DND-41 (cell line): Measurements from ENCODE around the gene LMOD2.

Experiments used
- ATAC-seq: fragments of 200-7000 bp; cut with Tn5 transposase; 3 replicates; pipeline ENCODE4 v1.9.1; 2021; ENCODE audit warnings: low read depth; ENCODE audit not compliant: insufficient read depth
- DNase-seq: peaks from one replicate; pipeline ENCODE4 v3.0.0-alpha.2; 2020
- H2AFZ ChIP-seq: 2 replicates; pipeline ENCODE4 v1.6.0; 2012; ENCODE audit warnings: low read depth, low read length
- H3K27ac ChIP-seq: 2 replicates; pipeline ENCODE4 v1.5.1; 2012; ENCODE audit warnings: low read length, inconsistent platforms
- H3K27me3 ChIP-seq: fragments of 200-600 bp; sonication (generic); 2 replicates; pipeline ENCODE4 v1.6.0; 2012; ENCODE audit warnings: low read length, mild to moderate bottlenecking, inconsistent platforms; ENCODE audit not compliant: insufficient read depth, poor library complexity
- H3K36me3 ChIP-seq: 2 replicates; pipeline ENCODE4 v1.5.1; 2012; ENCODE audit warnings: low read length, inconsistent platforms; ENCODE audit not compliant: insufficient read depth
- H3K4me1 ChIP-seq: 2 replicates; pipeline ENCODE4 v1.5.1; 2012; ENCODE audit warnings: mild to moderate bottlenecking, low read length; ENCODE audit not compliant: insufficient read depth
- H3K4me2 ChIP-seq: 2 replicates; pipeline ENCODE4 v1.6.0; 2012; ENCODE audit warnings: mild to moderate bottlenecking, moderate library complexity, low read length, inconsistent platforms; ENCODE audit not compliant: insufficient read depth
- H3K4me3 ChIP-seq, 2 experiments: fragments of 200-600 bp in 1 of 2; shearing (Covaris generic) in 1 of 2; 2 replicates each; pipeline ENCODE4 v1.5.1; 2012 to 2016; ENCODE audit warnings: inconsistent platforms in 2 of 2, low read length in 2 of 2, mild to moderate bottlenecking in 2 of 2, low read depth in 1 of 2, moderate library complexity in 1 of 2
- H3K79me2 ChIP-seq: 2 replicates; pipeline ENCODE4 v1.6.0; 2012; ENCODE audit warnings: low read length, inconsistent platforms; ENCODE audit not compliant: insufficient read depth
- H3K9ac ChIP-seq: 2 replicates; pipeline ENCODE4 v1.6.0; 2012; ENCODE audit warnings: low read depth, mild to moderate bottlenecking, inconsistent platforms, low read length, moderate library complexity
- H3K9me3 ChIP-seq: 2 replicates; pipeline ENCODE4 v1.5.1; 2012; ENCODE audit warnings: low read length, moderate library complexity, mild to moderate bottlenecking, inconsistent platforms; ENCODE audit not compliant: insufficient read depth, severe bottlenecking
- H4K20me1 ChIP-seq: 2 replicates; pipeline ENCODE4 v1.6.0; 2012; ENCODE audit warnings: low read length; ENCODE audit not compliant: insufficient read depth
- EZH2 ChIP-seq: IDR thresholded peaks from 3 replicates; pipeline ENCODE4 v1.6.1; 2012; ENCODE audit warnings: borderline replicate concordance, low read depth, mild to moderate bottlenecking, moderate library complexity, low read length, inconsistent platforms; ENCODE audit not compliant: severe bottlenecking
- TF ChIP-seq, protein P1 (sequence below): IDR thresholded peaks from 2 replicates; pipeline ENCODE4 v1.5.1; 2012; ENCODE audit warnings: borderline replicate concordance, low read length, moderate library complexity, mild to moderate bottlenecking; ENCODE audit not compliant: poor library complexity, severe bottlenecking; ENCODE audit errors: extremely low read depth

The LMOD2 gene

DNA sequence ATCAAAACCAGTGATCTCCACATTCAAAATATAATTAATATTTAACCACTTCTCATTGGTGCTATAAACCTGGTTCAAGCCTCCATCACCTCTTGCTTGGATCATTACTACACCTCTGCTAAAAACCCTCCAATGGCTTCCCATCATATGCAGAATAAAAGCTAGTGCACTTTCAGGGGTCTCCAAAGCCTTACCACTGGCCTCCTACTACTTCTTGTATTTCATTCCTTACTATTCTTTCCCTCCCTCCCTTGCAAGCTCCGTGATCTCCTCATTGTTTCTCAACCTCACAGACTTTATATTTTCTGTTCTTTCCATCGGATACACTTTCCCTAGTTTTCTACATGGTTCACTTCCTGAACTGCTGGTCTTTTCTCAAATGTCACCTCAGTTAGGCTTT is 31.5 kb downstream of the LMOD2 start:
- no peak for TF ChIP-seq EZH2
- TF ChIP-seq, protein P1, sequence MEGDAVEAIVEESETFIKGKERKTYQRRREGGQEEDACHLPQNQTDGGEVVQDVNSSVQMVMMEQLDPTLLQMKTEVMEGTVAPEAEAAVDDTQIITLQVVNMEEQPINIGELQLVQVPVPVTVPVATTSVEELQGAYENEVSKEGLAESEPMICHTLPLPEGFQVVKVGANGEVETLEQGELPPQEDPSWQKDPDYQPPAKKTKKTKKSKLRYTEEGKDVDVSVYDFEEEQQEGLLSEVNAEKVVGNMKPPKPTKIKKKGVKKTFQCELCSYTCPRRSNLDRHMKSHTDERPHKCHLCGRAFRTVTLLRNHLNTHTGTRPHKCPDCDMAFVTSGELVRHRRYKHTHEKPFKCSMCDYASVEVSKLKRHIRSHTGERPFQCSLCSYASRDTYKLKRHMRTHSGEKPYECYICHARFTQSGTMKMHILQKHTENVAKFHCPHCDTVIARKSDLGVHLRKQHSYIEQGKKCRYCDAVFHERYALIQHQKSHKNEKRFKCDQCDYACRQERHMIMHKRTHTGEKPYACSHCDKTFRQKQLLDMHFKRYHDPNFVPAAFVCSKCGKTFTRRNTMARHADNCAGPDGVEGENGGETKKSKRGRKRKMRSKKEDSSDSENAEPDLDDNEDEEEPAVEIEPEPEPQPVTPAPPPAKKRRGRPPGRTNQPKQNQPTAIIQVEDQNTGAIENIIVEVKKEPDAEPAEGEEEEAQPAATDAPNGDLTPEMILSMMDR: no peak
- no peak for DNase-seq
- Histone ChIP-seq H2AFZ (no peak overlapping the region), H3K79me2 (no peaks in the 10 kb centered on the region; the same call in 1 of the 2 replicates), H3K27me3 (no peaks in the 10 kb centered on the region), H3K4me3 (no peak overlapping the region), H4K20me1 (no peaks in the 10 kb centered on the region), H3K36me3 (peaks cover 65% of the 10 kb centered on the region), H3K4me2 (no peak overlapping the region), H3K9ac (no peak overlapping the region), H3K4me1 (no peaks in the 10 kb centered on the region), H3K27ac (no peak overlapping the region), H3K9me3 (no peaks in the 10 kb centered on the region)
- ATAC-seq: no peak

DNA sequence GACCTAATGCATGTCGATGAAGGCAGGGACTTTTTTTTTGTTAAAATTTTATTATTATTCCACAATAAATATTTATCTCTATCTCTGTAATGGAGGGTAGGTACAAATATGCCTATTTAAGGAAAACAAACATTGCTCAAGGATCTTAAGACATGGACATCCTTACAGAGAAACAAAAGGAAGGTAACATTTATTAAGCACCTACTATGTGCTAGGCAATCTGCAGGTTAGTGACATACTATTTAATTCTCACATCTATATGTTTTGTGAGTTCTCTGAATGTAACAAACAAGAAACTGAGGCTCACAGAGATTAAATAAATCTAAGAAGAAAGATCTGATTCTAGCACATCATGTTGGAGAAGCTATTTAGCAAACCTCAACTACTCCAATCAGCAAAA is 32.1 kb downstream of the LMOD2 start:
- DNase-seq: no peak
- Histone ChIP-seq H3K27me3 (no peaks in the 10 kb centered on the region), H3K27ac (no peak overlapping the region), H3K4me3 (no peak overlapping the region), H2AFZ (no peak overlapping the region), H3K9me3 (no peaks in the 10 kb centered on the region), H4K20me1 (no peaks in the 10 kb centered on the region), H3K9ac (no peak overlapping the region), H3K79me2 (no peaks in the 10 kb centered on the region; the same call in 1 of the 2 replicates), H3K4me1 (no peaks in the 10 kb centered on the region), H3K36me3 (peaks cover 67% of the 10 kb centered on the region), H3K4me2 (no peak overlapping the region)
- TF ChIP-seq, protein P1: no peak
- no peak for TF ChIP-seq EZH2
- no peak for ATAC-seq

DNA sequence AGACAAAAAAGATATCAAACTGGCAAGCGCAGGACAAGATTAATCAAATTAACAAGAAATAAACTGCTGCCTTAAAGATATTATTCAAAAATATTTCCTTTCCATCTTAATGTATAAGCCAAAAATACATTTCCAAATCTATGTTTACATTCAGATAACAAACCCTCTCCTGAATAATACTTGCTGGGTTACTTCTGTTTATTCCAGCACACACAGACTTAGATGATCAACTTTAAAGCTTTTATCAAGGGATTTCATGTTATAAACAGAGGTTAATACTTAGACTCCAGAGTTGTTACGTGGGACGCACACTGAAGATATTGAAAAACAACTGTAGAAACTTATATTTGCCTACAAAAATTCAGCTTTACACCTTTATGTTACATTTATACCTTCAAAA is 33.6 kb downstream of the LMOD2 start:
- ATAC-seq (no peak), DNase-seq (no peak)
- H3K9ac ChIP-seq: no peak overlapping the region
- TF ChIP-seq, protein P1: no peak
- no peak for TF ChIP-seq EZH2
- H3K27me3 ChIP-seq: no peaks in the 10 kb centered on the region
- H3K4me3 ChIP-seq: no peak overlapping the region
- H3K4me1 ChIP-seq: no peaks in the 10 kb centered on the region
- H3K79me2 ChIP-seq: no peaks in the 10 kb centered on the region; the same call in 1 of the 2 replicates
- H2AFZ ChIP-seq: no peak overlapping the region
- H4K20me1 ChIP-seq: no peaks in the 10 kb centered on the region
- H3K4me2 ChIP-seq: no peak overlapping the region
- no peak overlapping the region for H3K27ac ChIP-seq
- no peaks in the 10 kb centered on the region for H3K9me3 ChIP-seq
- peaks cover 63% of the 10 kb centered on the region for H3K36me3 ChIP-seq

DNA sequence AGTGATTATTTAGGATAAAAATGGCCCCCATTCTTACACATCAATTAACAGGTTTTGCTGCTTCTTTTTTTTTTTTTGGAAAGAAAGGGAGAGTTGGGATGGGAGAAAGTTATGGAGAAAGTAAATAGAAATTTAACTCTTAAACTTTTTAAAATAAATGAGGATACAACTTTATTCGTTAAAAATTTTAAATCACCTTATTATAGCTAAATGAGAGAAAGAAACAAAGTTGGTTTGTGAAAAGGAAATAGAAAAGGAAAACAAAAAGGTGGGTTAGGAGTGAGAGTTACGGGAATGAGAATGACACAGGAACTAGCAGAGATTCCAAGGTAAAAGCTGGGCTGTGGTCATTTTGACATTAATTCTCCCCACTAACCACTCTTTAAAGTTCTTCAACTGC is 34.9 kb downstream of the LMOD2 start:
- H3K79me2 ChIP-seq: no peaks in the 10 kb centered on the region; the same call in 1 of the 2 replicates
- H2AFZ ChIP-seq: no peak overlapping the region
- no peaks in the 10 kb centered on the region for H3K27me3 ChIP-seq
- no peaks in the 10 kb centered on the region for H3K4me1 ChIP-seq
- H3K9me3 ChIP-seq: no peaks in the 10 kb centered on the region
- H3K4me2 ChIP-seq: no peak overlapping the region
- peaks cover 65% of the 10 kb centered on the region for H3K36me3 ChIP-seq
- no peak overlapping the region for H3K9ac ChIP-seq
- no peaks in the 10 kb centered on the region for H4K20me1 ChIP-seq
- no peak overlapping the region for H3K27ac ChIP-seq
- no peak for TF ChIP-seq EZH2
- TF ChIP-seq, protein P1: no peak
- DNase-seq (no peak), ATAC-seq (no peak)
- no peak overlapping the region for H3K4me3 ChIP-seq
